Activated CD8-positive, alpha-beta T cell treated with anti-CD3 and anti-CD28 coated beads for 36 hours (primary cell): Measurements from ENCODE around the gene LETM1. TPM values are rescaled to one million over a fixed set of nuclear protein-coding genes. Genes with fewer than 3 reads are reported as not detected.

ENCODE experiments used
- ATAC-seq: fragments of 200-7000 bp; cut with Tn5 transposase; one replicate; pipeline ENCODE4 v1.10.0; 2021; ENCODE audit warnings: mild to moderate bottlenecking, moderate library complexity
- CTCF ChIA-PET: fragments of 350-600 bp; sonication (Branson Sonifier 250); formaldehyde crosslinking; loops from one replicate; lab custom pipeline; 2021; ENCODE audit warnings: antibody characterized with exemption; lab: Charles Lee
- POLR2A ChIA-PET: fragments of 350-600 bp; sonication (Branson Sonifier 250); formaldehyde crosslinking; loops from one replicate; lab custom pipeline; 2021; ENCODE audit warnings: antibody characterized with exemption; lab: Charles Lee
- DNase-seq: peaks from one replicate; pipeline ENCODE4 v3.0.0-alpha.2; 2020
- H3K27ac Mint-ChIP-seq: one replicate; pipeline ENCODE4 v1.8.0; 2021; ENCODE audit warnings: mild to moderate bottlenecking, mixed read lengths
- H3K27me3 Mint-ChIP-seq: one replicate; pipeline ENCODE4 v1.8.0; 2021; ENCODE audit warnings: mixed read lengths
- H3K36me3 Mint-ChIP-seq: one replicate; pipeline ENCODE4 v1.8.0; 2021; ENCODE audit warnings: low read depth, mixed read lengths
- H3K4me1 Mint-ChIP-seq: one replicate; pipeline ENCODE4 v1.8.0; 2021; ENCODE audit warnings: low read depth, mixed read lengths
- H3K4me3 Mint-ChIP-seq: one replicate; pipeline ENCODE4 v1.8.0; 2021; ENCODE audit warnings: mild to moderate bottlenecking, moderate library complexity, mixed read lengths
- H3K9me3 Mint-ChIP-seq: one replicate; pipeline ENCODE4 v1.8.0; 2021; ENCODE audit warnings: mixed read lengths
- intact Hi-C: fragments of 100-400 bp; cut with micrococcal nuclease; formaldehyde crosslinking; loops from one replicate; pipeline ENCODE4 v1.10.0; 2022
- total RNA-seq, 2 experiments: library from RNA; stranded (reverse); gene quantifications; one replicate each; pipeline ENCODE4 v1.2.3, GENCODE V29; 2021
- TF ChIP-seq, protein P1 (sequence below): fragments of 200-600 bp; IDR thresholded peaks from one replicate; pipeline ENCODE4 v1.8.0; 2022; ENCODE audit warnings: antibody characterized with exemption, mild to moderate bottlenecking

Gene LETM1
- total RNA-seq, 2 experiments from 2014 or later, result 49.4 to 53.2 TPM

GRCh38 chr4:1808851-1809753, 46.9 kb downstream of the LETM1 start:
- DNase-seq, result no peak
- no peak overlapping the region for H3K27ac Mint-ChIP-seq
- intact Hi-C loops, result no loop called here
- H3K27me3 Mint-ChIP-seq, result no peaks in the 10 kb centered on the region
- ATAC-seq, result no peak
- TF ChIP-seq, protein P1, sequence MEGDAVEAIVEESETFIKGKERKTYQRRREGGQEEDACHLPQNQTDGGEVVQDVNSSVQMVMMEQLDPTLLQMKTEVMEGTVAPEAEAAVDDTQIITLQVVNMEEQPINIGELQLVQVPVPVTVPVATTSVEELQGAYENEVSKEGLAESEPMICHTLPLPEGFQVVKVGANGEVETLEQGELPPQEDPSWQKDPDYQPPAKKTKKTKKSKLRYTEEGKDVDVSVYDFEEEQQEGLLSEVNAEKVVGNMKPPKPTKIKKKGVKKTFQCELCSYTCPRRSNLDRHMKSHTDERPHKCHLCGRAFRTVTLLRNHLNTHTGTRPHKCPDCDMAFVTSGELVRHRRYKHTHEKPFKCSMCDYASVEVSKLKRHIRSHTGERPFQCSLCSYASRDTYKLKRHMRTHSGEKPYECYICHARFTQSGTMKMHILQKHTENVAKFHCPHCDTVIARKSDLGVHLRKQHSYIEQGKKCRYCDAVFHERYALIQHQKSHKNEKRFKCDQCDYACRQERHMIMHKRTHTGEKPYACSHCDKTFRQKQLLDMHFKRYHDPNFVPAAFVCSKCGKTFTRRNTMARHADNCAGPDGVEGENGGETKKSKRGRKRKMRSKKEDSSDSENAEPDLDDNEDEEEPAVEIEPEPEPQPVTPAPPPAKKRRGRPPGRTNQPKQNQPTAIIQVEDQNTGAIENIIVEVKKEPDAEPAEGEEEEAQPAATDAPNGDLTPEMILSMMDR, result no peak
- CTCF ChIA-PET, result interaction anchor here (0.6 to 5.3 kb wide), 21 partner anchors 8 to 260 kb away, joined by 3 to 139 read pairs (median 4); no protein-coding TSS in a partner anchor
- H3K4me1 Mint-ChIP-seq, result no peaks in the 10 kb centered on the region
- no peaks in the 10 kb centered on the region for H3K36me3 Mint-ChIP-seq
- POLR2A ChIA-PET, result interaction anchor here (1.4 to 3.6 kb wide), 3 partner anchors 62 to 68 kb away, joined by 4 to 15 read pairs (median 9); no protein-coding TSS in a partner anchor
- no peak overlapping the region for H3K4me3 Mint-ChIP-seq
- no peaks in the 10 kb centered on the region for H3K9me3 Mint-ChIP-seq

DNA sequence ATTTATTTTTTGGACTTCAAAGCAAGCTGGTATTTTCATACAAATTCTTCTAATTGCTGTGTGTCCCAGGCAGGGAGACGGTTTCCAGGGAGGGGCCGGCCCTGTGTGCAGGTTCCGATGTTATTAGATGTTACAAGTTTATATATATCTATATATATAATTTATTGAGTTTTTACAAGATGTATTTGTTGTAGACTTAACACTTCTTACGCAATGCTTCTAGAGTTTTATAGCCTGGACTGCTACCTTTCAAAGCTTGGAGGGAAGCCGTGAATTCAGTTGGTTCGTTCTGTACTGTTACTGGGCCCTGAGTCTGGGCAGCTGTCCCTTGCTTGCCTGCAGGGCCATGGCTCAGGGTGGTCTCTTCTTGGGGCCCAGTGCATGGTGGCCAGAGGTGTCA, 47.6 kb downstream of the LETM1 start:
- Mint-ChIP-seq H3K4me3 (no peak overlapping the region), H3K36me3 (no peaks in the 10 kb centered on the region), H3K9me3 (no peaks in the 10 kb centered on the region), H3K27ac (no peak overlapping the region), H3K4me1 (no peaks in the 10 kb centered on the region), H3K27me3 (no peaks in the 10 kb centered on the region)
- intact Hi-C loops, result no loop called here
- ATAC-seq (no peak), DNase-seq (no peak)
- TF ChIP-seq, protein P1, result no peak
- CTCF ChIA-PET, result interaction anchor here (0.9 to 5.3 kb wide), 13 partner anchors 12 to 260 kb away, joined by 3 to 139 read pairs (median 4); no protein-coding TSS in a partner anchor
- POLR2A ChIA-PET, result interaction anchor here (0.9 to 3.6 kb wide), 4 partner anchors 61 to 86 kb away, joined by 3 to 15 read pairs (median 4); no protein-coding TSS in a partner anchor

DNA sequence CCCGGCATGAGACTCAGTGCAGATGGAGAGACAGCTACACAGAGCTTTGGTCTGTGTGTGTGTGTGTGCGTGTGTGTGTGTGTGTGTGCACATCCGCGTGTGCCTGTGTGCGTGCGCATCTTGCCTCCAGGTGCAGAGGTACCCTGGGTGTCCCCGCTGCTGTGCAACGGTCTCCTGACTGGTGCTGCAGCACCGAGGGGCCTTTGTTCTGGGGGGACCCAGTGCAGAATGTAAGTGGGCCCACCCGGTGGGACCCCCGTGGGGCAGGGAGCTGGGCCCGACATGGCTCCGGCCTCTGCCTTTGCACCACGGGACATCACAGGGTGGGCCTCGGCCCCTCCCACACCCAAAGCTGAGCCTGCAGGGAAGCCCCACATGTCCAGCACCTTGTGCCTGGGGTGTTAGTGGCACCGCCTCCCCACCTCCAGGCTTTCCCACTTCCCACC, 48.6 kb downstream of the LETM1 start:
- intact Hi-C loops, result no loop called here
- TF ChIP-seq, protein P1, result no peak
- H3K4me3 Mint-ChIP-seq, result no peak overlapping the region
- no peaks in the 10 kb centered on the region for H3K4me1 Mint-ChIP-seq
- H3K27ac Mint-ChIP-seq, result no peak overlapping the region
- no peaks in the 10 kb centered on the region for H3K27me3 Mint-ChIP-seq
- ATAC-seq, result no peak
- no peaks in the 10 kb centered on the region for H3K36me3 Mint-ChIP-seq
- CTCF ChIA-PET, result interaction anchor here (2.5 to 5.3 kb wide), 3 partner anchors 14 to 92 kb away, joined by 11 to 139 read pairs (median 12); no protein-coding TSS in a partner anchor
- H3K9me3 Mint-ChIP-seq, result no peaks in the 10 kb centered on the region
- POLR2A ChIA-PET, result interaction anchor here (0.9 to 1.7 kb wide), 4 partner anchors 34 to 85 kb away, joined by 3 to 4 read pairs (median 3); no protein-coding TSS in a partner anchor
- no peak for DNase-seq

- no peak overlapping the region for H3K4me3 Mint-ChIP-seq
- H3K27ac Mint-ChIP-seq, result no peak overlapping the region
- CTCF ChIA-PET, result interaction anchor here (2.7 to 5.3 kb wide), 2 partner anchors 15 to 61 kb away, joined by 11 to 139 read pairs; no protein-coding TSS in a partner anchor
- no peak for ATAC-seq
- H3K36me3 Mint-ChIP-seq, result no peaks in the 10 kb centered on the region
- intact Hi-C loops, result no loop called here
- POLR2A ChIA-PET, result interaction anchor here (1.7 kb wide), 1 partner anchor 34 kb away, joined by 3 read pairs; no protein-coding TSS in a partner anchor
- TF ChIP-seq, protein P1, result no peak
- no peaks in the 10 kb centered on the region for H3K9me3 Mint-ChIP-seq
- DNase-seq, result no peak
- no peaks in the 10 kb centered on the region for H3K27me3 Mint-ChIP-seq
- no peaks in the 10 kb centered on the region for H3K4me1 Mint-ChIP-seq
Measured at GRCh38 chr4:1806596-1807331, 49.2 kb downstream of the LETM1 start.
